ENCODE measurements around the gene DRC3.

DRC3 gene

DNA sequence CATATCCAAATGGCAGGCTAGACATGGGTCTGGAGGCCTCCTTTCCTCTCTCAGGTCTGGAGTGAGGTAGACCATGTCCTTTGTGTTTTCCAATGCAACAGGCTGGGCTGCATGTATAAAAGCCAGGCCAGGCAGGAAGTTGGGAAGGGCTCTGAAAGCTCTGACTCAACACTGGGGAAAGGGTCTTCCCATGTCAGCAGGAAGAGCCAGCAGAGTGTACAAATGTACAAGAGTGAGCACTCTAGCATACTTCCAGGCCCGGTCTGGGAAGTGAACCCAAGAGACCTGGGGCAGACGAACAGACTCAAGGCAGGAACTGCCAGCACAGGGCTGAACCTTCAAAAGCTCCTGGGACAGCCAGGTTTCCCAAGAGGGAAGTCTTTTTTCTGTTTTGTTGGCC lies 59.3 kb downstream of the DRC3 start:
- DNase-seq (ENCODE audit: low read depth in 2 of 2): peak; percentile 50 to 67
- TF ChIP-seq, protein P1, sequence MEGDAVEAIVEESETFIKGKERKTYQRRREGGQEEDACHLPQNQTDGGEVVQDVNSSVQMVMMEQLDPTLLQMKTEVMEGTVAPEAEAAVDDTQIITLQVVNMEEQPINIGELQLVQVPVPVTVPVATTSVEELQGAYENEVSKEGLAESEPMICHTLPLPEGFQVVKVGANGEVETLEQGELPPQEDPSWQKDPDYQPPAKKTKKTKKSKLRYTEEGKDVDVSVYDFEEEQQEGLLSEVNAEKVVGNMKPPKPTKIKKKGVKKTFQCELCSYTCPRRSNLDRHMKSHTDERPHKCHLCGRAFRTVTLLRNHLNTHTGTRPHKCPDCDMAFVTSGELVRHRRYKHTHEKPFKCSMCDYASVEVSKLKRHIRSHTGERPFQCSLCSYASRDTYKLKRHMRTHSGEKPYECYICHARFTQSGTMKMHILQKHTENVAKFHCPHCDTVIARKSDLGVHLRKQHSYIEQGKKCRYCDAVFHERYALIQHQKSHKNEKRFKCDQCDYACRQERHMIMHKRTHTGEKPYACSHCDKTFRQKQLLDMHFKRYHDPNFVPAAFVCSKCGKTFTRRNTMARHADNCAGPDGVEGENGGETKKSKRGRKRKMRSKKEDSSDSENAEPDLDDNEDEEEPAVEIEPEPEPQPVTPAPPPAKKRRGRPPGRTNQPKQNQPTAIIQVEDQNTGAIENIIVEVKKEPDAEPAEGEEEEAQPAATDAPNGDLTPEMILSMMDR (IDR thresholded peaks at IDR 0.05; ENCODE audit: low read depth, low read length): no peak
- no peak overlapping the region for H3K4me3 ChIP-seq (replicated peaks in 1 of 2; ENCODE audit: low read depth in 2 of 2, low read length in 2 of 2)

DNA sequence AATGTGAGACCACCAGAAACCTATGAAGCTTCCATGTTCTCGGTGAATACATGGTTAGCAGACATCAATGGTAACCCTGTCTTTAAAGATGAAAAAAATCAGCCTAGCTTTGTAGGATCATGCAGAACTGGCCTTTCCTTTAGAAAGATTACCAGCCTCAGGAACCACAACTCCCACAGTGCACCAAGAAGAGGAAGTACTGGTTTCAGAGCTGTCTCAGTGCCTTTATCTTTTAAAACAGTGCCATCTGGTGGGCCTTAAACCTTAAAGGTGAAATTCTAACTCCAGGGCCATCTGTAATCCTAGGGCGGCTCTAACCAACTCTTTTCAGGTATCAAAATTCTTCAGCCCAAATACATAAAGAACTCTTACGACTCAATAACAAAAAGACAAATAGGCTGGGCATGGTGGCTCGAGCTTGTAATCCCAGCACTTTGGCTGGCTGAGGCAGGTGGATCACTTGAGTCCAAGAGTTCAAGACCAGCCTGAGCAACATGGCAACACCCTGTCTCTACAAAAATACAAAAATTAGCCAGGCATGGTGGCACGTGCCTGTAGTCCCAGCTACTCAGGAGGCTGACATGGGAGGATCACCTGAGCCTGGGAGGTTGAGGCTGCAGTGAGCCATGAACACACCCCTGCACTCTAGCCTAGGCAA lies 60.9 kb downstream of the DRC3 start:
- TF ChIP-seq, protein P1 (IDR thresholded peaks at IDR 0.05; ENCODE audit: low read depth, low read length): peak; percentile 48
- DNase-seq (ENCODE audit: low read depth in 2 of 2): peak; percentile 92 to 93
- H3K4me3 ChIP-seq (replicated peaks in 1 of 2; ENCODE audit: low read depth in 2 of 2, low read length in 2 of 2): no peak overlapping the region

DNA sequence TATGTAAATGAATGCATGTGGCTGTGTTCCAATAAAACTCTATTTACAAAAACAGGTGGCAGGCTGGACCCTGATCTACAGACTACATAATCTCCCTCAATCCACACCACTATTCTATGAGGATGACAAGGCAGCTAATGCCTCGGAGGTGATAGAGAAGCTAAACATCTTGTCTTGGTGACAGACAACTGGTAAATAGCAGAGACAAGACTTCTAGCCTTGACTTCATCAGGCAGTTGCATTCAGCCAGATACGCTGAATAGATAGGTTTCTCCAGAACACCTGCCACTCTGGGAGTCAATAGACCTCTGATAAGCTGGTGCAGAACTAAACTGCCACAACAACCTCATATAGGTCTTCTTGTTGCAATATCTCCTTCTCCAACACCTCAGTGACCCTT lies 63.0 kb downstream of the DRC3 start:
- TF ChIP-seq, protein P1 (IDR thresholded peaks at IDR 0.05; ENCODE audit: low read depth, low read length): no peak
- DNase-seq (ENCODE audit: low read depth in 2 of 2): no peak
- no peak overlapping the region for H3K4me3 ChIP-seq (replicated peaks in 1 of 2; ENCODE audit: low read depth in 2 of 2, low read length in 2 of 2)

DNA sequence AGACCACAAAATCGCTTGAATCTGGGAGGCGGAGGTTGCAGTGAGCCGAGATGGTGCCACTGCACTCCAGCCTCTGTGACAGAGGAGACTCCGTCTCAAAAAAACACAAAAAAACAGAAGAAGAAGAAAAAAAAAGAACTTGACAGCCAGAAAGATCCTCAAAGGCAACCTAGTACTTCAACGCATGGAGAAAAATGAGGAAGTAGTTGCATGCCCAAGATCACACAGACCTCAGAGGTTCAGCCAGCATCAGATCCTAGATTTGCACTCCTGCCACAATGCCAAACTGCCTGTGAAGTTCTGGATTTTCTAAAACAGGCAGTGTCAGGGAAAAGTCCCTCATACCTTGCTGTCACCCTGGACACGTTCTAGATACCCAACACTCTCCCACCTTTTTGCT lies 64.8 kb downstream of the DRC3 start:
- DNase-seq (ENCODE audit: low read depth in 2 of 2): no peak
- H3K4me3 ChIP-seq (replicated peaks in 1 of 2; ENCODE audit: low read depth in 2 of 2, low read length in 2 of 2): no peak overlapping the region

DNA sequence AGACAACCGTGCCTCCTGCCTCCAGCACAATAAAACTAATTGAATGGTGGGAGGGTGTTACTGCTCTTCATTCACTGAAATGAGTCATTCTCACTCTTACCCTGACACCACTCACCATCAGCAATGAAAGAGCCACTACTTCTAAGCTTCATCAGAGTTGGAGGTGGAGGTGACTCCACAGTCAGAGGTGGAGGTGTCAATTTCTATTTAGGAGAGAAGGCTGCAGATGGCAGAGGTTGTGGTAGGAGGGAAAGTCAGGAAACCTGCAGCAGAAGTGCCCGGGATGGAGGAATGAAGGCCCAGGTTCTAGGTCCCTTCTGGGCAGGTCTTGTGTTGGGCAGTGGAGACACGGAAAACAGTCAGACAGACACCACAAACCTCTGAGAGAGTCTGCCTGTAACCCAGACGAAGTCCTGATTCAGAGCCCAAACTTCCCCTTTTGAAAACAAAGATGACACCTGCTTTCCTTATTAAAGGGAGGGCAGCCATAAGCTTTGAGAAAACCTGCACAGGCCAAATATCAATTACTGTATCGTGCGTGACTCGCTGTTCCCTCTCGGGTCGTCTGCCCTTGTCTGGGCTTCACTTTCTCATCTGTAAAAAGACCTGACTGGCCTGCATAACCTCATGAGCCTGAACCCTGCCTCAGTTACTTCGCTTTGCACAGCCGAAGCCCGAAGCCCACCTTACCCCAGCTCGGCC lies 65.6 kb downstream of the DRC3 start:
- TF ChIP-seq, protein P1 (IDR thresholded peaks at IDR 0.05; ENCODE audit: low read depth, low read length): no peak
- H3K4me3 ChIP-seq (replicated peaks in 1 of 2; ENCODE audit: low read depth in 2 of 2, low read length in 2 of 2): peak overlapping the region; percentile 92 to 94
- DNase-seq (ENCODE audit: low read depth in 2 of 2): peak in 1 of 2 donors; percentile 26

More for the DNA sequence above, 64.8 kb downstream of the DRC3 start:
- TF ChIP-seq, protein P1 (IDR thresholded peaks at IDR 0.05; ENCODE audit: low read depth, low read length): no peak

DNA sequence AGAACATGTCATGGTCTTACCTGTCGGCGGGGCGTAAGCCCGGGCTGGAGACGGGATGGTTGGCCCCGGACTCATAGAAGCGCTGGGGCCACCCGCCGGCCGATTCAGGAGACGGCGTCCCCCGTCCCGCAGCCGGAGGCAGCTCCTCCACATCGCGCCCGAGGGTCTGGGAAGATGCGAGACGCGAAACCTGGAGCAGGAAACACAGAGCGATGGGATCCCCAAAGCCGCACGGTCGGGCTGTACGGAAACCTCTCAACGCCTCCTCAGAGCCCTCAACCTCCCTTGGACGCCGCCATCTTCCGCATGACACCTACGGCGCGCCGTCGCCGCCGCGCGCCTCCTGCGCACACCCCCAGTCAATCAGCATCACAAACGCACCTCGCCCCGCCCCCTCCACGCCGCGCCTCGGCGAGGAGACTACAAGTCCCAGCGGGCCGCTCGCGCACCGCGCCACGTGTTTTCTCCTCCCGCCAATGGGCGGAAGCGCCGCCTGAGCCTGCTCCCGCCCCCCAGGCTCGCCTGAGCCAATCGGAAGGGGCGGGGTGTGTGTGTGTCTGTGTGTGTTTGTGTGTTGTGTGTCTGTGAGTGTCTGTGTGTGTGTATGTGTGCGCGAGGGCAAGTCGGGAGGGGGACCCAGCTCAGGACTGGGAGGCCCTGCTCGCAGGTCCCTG lies 66.3 kb downstream of the DRC3 start, which contains the start of the genes ATPAF2 and GID4:
Gene ATPAF2 (minus strand): TSS at position 308 of the 674 bp plus-strand sequence. CDS start 155 bp downstream, at position 153.
Gene GID4 (plus strand): TSS at position 548 of the 674 bp plus-strand sequence. CDS start 57 bp downstream, at position 605.
- DNase-seq (ENCODE audit: low read depth in 2 of 2): peak; percentile 99

More for the DNA sequence above, 66.3 kb downstream of the DRC3 start, which contains the start of the genes ATPAF2 and GID4:
- H3K4me3 ChIP-seq (replicated peaks in 1 of 2; ENCODE audit: low read depth in 2 of 2, low read length in 2 of 2): peak within 1 kb of the TSS; percentile 92 to 94
- TF ChIP-seq, protein P1 (IDR thresholded peaks at IDR 0.05; ENCODE audit: low read depth, low read length): peak; percentile 15

All from cardiac fibroblast (primary cell).